NCI-H128 (cell line): Measurements from ENCODE around the gene ZNF536.

Experiments used
- DNase-seq: peaks from one replicate; lab custom pipeline; 2025; ENCODE audit not compliant: unreplicated experiment; lab: John Stamatoyannopoulos, UW

ZNF536 gene

GRCh38 chr19:30557927-30558557, 185.9 kb downstream of the ZNF536 start:
- no peak for DNase-seq

- DNase-seq: no peak
These were observed 186.6 kb downstream of the ZNF536 start for GRCh38 chr19:30558793-30559192.

- DNase-seq: no peak
These were observed 187.3 kb downstream of the ZNF536 start for GRCh38 chr19:30559446-30559845.

- DNase-seq: no peak
These were observed 190.8 kb downstream of the ZNF536 start for GRCh38 chr19:30562981-30563380.

GRCh38 chr19:30563691-30564090, 191.5 kb downstream of the ZNF536 start:
- DNase-seq: no peak

GRCh38 chr19:30564551-30565011, 192.4 kb downstream of the ZNF536 start:
- DNase-seq: no peak

- no peak for DNase-seq
These were observed 193.5 kb downstream of the ZNF536 start for GRCh38 chr19:30565636-30566035.

- DNase-seq: no peak
These were observed 194.7 kb downstream of the ZNF536 start for GRCh38 chr19:30566681-30567420.

GRCh38 chr19:30567536-30568232, 195.5 kb downstream of the ZNF536 start:
- DNase-seq: no peak

GRCh38 chr19:30570194-30570593, 198.0 kb downstream of the ZNF536 start:
- no peak for DNase-seq

GRCh38 chr19:30577551-30578105, 205.4 kb downstream of the ZNF536 start:
- no peak for DNase-seq

GRCh38 chr19:30579419-30579818, 207.2 kb downstream of the ZNF536 start:
- no peak for DNase-seq

- no peak for DNase-seq
These were observed 208.5 kb downstream of the ZNF536 start for GRCh38 chr19:30580673-30581072.

GRCh38 chr19:30584090-30584489, 211.9 kb downstream of the ZNF536 start:
- DNase-seq: no peak

- DNase-seq: no peak
These were observed 215.7 kb downstream of the ZNF536 start for GRCh38 chr19:30587869-30588268.

GRCh38 chr19:30590596-30591229, 218.5 kb downstream of the ZNF536 start:
- no peak for DNase-seq

GRCh38 chr19:30593356-30593755, 221.2 kb downstream of the ZNF536 start:
- DNase-seq: no peak

GRCh38 chr19:30593975-30594745, 222.0 kb downstream of the ZNF536 start:
- DNase-seq: no peak

- no peak for DNase-seq
These were observed 224.1 kb downstream of the ZNF536 start for GRCh38 chr19:30596268-30596667.

- DNase-seq: no peak
These were observed 224.7 kb downstream of the ZNF536 start for GRCh38 chr19:30596813-30597399.
